H1 (cell line): Measurements from ENCODE around the gene ZSCAN30. TPM values are rescaled to one million over a fixed set of nuclear protein-coding genes. Genes with fewer than 3 reads are reported as not detected.

Experiments
- JUN ChIP-seq: IDR thresholded peaks from 2 replicates; pipeline ENCODE4 v1.6.1; 2011; ENCODE audit warnings: low read depth, mild to moderate bottlenecking, improper control_type of control experiment, low read length
- polyA plus RNA-seq, 7 experiments: library from polyadenylated mRNA; depleted of rRNA in 3 of 7; stranded (reverse) in 5 of 7; unstranded in 2 of 7; fragments of >200 nt in 5 of 7; fragments of 200-250 nt in 2 of 7; gene quantifications; 1 replicate in 5 of 7; 2 replicates in 1 of 7; 4 replicates in 1 of 7; pipeline versions ENCODE4 v1.2.1 to v1.2.3, GENCODE V29; 2011 to 2013; ENCODE audit warnings: missing spikeins in 2 of 7, mixed read lengths in 2 of 7
- total RNA-seq: library from RNA; stranded (reverse); fragmentation: NEBNext Ultra II Directional; extraction: Animal tissue kit (Norgen Biotek cat#: 25700); gene quantifications from 2 replicates; pipeline ENCODE4 v1.2.1, GENCODE V29; 2021

ZSCAN30 gene
- total and polyA plus RNA-seq, 2 of the 8 experiments (the other 6 are each of a cell fraction or from before 2014, with no cell fraction given) = 4.4 to 10.3 TPM

GRCh38 chr18:35291166-35291565, 1.1 kb upstream of the ZSCAN30 start (continued):
- TF ChIP-seq JUN = no peak
